Measurements from ENCODE around the gene TBPL1.
"Not testable (repeated sequence)": the region's sequence is repeated elsewhere in the genome, so short reads cannot be mapped to it uniquely, and the experiment has no call there.

The TBPL1 gene

DNA sequence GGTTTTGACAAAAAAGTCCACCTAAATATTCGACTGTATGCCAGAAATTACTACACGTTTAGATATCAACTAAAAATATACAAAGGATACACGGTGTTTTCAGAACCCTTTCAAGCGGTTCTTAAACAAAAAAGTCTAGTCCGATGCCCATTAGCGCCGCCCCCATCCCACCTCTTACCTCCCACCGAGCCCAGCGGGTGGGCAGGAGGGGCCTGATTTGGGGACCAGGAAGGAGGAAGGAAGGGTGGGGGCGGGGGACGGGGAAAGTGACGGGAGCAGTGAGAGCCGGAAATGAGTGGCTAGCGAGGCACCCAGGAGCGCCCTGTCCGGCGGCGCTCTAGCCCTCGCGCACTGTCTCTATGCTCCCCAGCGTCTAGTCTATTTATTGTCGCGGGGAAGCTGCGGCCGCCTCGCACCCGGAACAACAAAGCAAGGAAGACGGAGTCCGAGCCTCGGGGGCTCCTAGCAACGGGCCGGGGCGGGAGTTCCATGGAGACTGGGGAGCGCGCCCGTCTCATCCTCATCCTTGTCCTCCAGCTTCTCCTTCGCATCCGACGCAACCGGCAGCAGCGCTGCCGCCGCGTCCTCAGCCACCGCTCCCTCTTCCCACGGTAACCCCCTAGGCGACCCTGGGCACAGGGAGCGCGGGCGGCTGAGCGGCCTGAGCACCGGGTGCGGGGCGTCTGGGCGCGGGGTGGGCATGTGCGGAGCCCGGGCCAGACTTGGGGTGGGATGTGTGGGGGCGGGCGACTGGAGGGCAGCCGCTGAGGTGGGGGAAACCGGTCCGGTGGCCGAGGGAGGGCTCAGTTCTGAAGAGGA lies at the start of gene TBPL1:
Gene TBPL1 (plus strand): TSS at position 410 of the 819 bp plus-strand sequence. CDS start 26,902 bp downstream, outside the sequence.
- DNase-seq (ENCODE audit: low read depth), result peak; percentile 88

DNA sequence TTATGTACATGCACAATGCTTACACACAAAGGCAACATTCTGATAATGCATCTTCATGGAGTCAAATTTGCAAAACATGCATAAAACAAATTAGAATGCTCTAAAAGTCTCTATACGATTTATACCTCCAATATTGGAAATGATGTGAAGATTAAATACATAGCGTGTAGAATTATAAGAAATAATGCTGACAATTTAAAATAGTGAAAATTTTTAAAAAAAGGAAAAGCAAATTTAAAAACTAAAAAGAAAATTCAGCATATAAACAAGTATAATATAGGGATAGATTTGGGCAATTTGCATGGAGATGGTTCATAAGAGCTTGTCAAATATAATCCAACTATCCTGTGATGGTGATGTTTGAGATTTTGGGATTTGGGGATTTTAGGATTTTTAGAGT lies 49.2 kb upstream of the TBPL1 start:
- no peak for DNase-seq (ENCODE audit: low read depth)

DNA sequence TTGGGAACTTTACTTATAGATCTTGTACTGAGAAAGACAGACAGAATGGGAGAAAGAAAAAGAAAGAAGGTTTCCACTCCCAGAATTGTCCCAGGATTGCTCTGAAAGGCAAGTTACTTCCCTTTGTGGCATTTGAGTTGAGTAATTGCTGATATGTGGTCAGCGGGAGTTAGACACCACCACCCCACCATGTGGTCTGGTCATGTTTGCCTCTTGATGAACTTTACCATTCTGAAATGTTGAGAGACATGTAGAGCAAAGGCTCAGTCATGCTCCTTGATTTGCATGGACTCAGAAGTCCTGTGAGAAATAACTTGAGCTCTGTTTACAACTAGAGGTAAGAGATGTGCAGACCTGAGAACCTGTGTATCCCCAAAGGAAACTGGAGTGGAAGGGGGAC lies 47.0 kb upstream of the TBPL1 start:
- DNase-seq (ENCODE audit: low read depth), result no peak

DNA sequence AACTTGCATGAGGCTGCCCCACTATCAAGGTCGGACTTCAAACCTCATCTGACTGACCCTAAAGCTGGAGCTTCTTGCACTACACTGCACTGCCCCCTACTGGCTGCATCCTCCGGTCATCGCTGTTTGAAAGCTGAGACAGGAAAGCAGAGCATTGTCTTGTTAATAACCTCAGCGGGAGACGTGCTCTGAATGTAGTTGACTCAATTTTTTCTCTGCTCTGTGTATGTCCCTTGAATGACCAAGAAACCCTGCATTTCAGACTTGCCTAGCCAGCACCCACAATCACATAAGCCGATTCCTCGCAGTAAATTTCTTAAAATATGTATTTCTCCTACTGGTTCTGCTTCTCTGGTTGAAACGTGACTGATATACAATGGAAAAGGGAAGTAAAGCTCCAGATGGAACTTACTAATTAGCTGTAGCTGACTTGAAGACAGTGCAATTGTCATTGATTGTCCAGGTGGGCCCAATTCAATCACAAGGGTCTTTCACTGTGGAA lies 36.3 kb upstream of the TBPL1 start:
- peak; percentile 73 for DNase-seq (ENCODE audit: low read depth)

DNA sequence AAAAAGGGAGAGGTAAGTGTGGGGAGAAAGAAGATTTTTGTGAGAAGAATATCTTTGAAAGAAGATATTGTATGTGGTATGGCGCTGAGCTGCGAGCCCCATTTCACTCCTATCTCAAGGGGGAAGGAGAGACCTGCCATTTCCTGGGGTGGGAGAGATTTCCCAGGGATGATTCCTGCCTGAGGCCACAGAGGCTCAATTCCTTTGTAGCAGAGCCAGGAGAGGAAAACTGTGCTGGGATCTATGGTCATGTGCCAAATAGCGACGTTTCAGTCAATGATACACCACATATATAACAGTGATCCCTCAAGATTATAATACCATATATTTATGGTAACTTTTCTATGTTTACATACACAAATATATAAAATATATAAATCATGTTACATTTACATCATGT lies 35.2 kb upstream of the TBPL1 start:
- no peak for DNase-seq (ENCODE audit: low read depth)

DNA sequence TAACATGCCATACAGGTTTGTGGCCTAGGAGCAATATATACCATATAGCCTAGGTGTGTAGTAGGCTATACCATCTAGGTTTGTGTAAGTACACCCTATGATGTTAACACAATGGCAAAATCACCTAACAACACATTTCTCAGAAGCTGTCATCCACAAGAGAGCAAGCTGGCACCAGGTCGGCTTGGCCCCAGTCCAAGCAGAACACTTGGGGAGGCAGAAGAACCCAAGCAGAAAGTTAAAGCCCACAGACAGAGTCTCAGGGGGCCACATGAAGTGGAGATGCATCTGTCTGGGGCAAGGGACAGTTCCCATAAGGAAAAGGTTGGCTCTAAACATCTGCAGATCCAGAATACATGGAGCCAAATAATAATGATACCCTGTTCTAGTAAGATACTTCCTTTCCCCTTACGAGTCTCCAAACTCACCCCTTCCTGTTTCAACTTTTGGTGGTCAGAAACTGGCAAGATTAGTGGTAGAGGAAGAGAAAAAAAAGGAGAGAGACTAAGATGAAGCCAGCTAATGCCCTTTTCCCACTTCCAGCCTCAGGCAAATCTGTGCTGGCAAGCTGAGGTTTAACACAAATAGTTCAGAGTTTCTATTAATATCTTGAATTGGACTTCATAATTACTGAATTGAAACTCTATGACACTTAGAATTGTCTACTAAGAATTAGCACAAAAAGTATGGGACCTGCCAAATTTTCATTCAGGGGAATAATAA lies 34.7 kb upstream of the TBPL1 start:
- no peak for DNase-seq (ENCODE audit: low read depth)

DNA sequence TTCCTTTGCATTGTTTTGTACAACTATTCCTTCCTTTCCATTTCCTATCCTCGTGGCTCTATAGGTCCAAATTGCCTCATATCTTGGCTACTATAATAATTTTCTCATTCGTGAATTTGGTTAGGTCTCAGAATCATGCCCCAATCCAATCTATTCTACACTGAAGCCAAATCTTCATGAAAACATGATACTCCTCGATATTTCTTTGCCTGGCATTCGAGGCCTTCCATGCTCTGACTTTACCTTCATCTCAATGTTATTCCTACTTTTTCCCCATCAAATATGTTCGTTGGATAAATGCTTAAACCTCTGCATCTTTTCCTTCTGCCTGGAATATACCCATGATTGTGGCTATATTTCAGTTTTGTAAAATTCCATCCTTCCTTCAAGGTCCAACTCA lies 33.7 kb upstream of the TBPL1 start:
- DNase-seq (ENCODE audit: low read depth), result no peak

DNA sequence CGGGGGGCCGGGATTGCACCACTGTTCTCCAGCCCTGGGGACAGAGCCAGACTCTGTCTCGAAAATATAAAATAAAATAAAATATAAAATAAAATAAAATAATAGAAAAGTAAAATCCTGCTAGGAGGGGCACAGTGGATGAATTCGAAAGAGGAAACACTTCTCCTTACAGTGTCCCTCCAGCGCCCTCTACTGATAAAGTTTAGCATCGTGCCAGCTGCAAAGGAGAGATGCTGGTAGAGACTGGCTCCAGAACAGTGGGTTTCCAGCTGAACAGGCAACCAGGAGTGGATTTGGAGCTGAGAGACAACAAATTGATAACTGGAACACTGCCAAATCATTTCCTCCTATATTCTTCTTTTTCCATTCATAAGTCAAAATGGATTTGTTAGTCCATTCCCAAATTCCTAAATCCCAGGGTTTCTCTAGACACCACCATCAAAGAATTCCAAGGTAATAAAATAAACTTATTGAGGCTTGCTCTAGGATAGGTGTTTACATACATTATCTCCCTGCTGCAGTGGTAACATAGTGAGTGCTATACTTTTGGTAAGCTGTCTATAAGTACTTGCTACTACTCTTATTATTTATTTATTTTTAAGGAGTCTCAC lies 31.7 kb upstream of the TBPL1 start:
- DNase-seq (ENCODE audit: low read depth), result peak; percentile 41

DNA sequence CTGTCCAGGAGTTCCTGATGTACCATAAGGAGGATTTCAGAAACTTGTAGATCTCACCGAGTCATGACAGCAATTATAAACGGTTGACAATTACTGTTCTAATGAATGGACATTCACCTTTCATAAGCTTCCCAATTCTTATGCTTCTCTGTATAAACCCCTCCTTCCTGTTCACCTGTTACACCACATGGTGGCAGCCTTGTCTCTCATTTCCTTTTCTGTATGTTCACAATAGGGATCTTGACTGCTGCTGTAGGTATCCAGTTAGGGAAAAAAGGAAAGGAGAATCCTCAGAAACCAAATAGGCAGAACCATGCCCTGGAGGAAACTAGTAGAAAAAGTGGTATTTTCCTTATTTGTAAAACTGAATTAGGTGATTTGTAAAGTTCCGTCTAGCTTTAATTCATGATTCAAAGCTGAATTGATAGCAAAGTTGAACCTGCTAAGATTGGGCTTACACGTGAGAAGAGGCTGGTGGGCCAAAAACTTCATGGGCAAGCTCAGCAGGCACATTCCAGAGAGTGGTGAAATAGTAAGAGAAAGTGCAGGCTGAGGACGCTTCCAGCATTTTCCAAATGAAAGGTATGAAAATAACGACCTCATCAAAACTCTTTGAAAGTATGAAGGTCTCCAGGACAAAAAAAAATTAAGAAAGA lies 29.0 kb upstream of the TBPL1 start:
- DNase-seq (ENCODE audit: low read depth), result peak; percentile 3

DNA sequence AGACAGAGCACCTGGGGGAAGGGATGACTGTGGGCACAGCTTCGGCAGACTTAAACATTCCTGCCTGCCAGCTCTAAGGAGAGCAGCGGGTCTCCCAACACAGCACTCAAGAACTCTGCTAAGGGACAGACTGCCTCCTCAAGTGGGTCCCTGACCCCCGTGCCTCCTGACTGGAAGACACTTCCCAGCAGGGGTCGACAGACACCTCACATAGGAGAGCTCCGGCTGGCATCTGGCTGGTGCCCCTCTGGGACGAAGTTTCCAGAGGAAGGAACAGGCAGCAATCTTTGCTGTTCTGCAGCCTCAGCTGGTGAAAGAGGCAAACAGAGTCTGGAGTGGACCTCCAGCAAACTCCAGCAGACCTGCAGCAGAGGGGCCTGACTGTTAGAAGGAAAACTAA lies 21.8 kb upstream of the TBPL1 start:
- not testable (repeated sequence) for DNase-seq (ENCODE audit: low read depth)

DNA sequence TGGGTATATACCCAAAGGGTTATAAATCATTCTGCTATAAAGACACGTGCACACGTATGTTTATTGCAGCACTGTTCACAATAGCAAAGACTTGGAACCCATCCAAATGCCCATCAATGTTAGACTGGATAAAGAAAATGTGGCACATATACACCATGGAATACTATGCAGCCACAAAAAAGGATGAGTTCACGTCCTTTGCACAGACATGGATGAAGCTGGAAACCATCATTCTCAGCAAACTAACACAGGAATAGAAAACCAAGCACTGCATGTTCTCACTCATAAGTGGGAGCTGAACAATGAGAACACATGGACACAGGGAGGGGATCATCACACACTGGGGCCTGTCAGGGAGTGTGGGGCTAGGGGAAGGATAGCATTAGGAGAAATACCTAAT lies 16.7 kb upstream of the TBPL1 start:
- DNase-seq (ENCODE audit: low read depth), result not testable (repeated sequence)

DNA sequence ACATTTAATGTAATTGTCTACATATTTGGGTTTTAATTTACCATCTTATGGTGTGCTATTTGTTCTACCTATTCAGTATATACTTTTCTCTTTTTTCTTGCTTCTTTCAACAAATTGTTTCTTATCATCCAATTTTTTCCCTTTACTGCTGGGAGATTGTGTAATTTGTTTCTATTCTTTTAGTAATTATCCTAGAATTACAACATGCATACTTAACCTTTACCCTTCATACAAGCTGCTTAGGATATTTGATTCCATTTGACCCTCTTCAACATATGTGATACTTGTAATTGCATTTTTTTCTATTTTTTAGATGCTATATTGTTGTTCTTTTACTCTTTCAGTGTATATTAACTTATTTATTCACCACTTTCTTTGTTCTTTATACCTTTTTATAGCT lies 15.1 kb upstream of the TBPL1 start:
- no peak for DNase-seq (ENCODE audit: low read depth)

DNA sequence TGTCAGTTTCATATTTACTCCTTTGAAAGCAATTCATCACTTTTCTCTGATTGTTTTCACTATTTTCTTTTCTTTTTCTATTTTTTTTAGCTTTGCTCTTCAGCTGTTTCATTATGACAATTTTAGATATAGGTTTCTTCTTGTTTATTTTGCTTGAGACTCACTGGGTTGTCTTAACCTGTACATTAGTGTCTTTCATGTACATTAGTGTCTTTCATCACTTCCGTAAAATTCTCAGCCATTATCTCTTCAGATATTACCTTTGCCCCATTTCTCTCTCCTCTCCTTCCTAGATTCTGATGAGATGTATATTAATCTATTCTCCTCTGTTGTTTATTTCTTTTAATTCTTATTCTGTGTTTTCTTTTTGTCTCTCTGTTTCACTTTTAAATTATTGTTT lies 14.5 kb upstream of the TBPL1 start:
- DNase-seq (ENCODE audit: low read depth), result no peak

DNA sequence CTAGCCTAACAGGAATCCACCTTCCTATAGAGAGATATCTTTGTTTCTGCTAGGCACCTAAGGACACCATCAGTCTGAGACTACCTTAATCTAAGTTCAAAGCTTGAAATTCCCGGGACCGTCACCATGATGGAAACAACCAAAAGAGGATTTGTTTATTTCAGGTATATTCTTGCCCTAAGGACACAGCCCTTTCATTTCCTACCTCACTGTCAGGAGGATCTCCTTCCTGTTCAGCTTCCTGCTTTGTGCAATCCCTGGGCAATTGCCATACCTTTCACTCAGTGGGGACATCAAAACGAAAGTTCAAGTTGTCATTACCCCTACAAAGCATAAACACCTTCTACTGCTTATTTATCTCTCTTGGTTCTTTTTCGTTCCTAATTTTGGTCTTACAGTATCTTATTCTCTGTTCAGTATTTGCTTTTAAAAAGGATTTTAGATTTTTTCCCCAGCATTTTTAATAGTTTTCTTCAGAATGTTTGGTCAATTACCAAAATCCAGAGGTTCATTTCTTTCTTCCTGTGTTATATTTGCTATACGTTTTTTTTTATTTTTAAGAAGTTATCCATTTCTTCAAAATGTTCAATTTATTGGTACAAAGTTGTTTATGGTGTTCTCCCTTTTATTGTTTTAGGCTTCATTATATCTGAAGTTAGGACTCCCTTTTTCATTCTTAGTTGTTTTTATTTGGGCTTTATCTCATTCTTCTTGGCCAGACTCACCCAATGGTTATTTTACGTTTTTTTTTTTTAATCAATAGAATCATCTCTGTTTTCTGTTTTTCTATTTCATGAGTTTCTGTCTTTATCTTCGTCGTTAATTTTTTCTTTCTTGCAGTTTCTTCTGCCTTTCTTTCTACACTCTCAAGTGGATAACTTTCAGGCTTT lies 13.0 kb upstream of the TBPL1 start:
- no peak for DNase-seq (ENCODE audit: low read depth)

DNA sequence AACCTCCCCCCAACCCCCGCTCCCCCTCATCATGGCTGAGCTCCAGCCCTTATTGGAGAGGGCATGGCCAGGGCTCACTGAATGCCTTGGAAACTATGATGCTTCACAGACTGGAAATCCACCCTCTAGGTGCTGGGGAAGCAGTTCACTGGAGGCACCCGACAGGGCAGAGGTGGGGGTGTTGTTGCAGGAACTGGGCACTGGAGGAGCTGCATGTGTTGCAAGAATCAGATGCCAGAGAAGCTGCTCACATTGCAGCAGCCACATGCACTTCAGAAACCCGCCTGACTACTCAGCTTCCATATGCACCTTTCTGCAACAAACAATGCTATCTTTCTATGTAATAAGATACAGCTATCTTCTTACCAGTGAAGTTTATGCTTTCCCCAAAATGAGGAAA lies 7.9 kb upstream of the TBPL1 start:
- no peak for DNase-seq (ENCODE audit: low read depth)

DNA sequence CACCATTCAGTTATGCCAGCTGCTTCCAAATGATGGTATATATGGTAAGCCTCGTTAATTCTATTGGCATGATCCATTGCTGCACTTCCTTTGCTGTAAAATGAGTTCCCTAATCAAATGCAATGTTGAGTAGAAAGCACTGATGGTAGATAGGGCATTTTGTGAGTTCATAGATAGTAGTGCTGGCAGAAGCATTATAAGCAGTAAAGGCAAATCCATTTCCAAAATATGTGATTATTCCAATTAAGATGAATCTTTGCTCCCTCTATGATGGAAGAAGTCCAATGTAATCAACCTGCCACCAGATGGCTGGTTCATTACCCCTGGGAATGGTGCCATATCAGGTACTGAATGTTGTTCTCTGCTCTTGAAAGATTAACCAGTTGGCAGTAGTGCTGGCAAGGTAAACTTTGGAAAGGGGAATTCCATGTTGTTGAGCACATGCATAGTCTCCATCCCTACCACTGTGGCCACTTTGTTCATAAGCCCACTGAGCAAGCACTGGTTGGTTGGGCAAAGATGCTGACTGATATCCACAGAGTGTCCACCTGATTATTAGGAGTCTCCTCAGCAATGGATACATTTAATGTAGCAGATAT lies 5.6 kb upstream of the TBPL1 start:
- no peak for DNase-seq (ENCODE audit: low read depth)

DNA sequence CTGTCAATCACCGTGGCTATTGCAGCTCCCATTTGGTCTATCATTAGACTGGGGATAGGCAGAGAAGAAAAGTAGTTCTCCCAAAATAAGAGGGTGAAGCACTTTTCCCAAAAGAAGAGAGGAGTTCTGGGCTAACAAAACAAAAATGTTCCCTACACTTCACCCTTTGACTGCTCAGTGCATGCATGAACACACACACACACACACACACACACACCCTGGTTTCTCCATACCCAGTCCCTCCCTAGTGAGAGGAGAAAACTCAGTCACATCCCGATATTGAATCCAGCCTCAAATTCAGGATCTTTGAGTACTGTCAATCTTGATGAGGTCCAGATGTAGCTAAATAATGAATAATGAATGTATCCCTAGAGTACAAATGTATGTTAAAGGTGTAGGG lies 4.6 kb upstream of the TBPL1 start:
- DNase-seq (ENCODE audit: low read depth), result no peak

DNA sequence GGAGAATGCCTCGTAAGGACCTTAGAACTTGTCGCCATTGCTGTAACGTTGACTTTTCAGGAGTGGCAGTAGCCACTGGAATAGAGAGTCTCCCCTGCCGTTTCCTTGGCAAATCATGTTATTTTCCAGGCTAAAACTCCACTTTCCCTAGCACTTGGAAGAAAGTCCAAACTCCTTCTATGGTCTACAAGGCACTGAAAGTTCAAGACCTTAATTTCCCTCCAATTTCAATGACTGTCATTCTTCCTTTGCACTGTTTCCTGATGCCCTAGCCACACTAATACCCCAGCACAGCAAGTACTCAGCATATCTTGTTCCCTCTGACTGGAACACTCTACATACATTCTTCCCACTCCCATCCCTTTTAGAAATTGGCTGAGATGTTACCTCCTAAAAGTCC lies 1.8 kb upstream of the TBPL1 start:
- DNase-seq (ENCODE audit: low read depth), result no peak

DNA sequence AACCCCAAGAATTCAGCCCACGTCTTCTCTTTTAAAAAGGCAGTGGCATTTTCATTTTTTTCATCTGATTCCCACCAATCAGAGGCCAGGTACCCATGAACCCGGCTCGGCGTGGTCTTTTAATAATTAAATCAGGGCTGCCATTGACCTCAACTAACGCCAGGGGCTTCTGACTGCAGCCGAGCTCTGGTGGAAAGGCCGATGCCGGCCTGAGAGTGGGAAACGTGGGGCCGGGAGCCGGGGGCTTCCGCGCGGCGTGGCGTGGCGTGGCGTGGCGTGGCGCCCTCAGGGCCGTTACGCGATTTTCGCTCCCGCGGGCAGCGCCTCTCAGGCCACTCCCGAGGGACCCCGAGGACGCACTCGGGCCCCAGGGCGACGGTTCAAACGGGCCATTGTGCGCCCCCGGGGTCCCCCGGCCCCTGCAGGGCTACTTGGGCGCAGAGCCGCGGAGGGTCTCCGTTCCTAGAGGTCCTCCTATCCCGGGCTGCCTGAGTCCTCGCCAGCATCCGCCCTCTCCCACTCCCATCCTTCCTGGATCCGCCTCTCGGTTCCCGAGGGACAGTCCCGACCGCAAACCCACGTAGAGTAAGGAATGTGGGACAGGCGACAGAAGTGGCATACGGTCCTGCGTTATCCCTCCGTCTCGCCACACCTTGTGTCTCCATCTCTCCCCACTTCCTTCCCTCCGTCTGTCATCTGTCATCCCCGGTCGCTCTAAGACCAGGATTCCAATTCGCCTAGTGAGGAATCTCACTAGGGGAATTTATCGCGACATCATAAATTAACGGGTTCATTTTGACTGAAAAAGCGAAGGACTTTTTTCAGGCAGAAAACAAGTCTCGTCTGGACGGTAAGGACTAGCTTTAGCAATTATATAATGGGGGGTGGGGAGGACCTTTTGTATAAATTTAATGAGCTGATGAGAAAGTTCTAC lies 876 bp upstream of the TBPL1 start:
- no peak for DNase-seq (ENCODE audit: low read depth)
